GM12872 (cell line): ENCODE data around the gene DNAJC15.
A peak's percentile ranks its signal among the peaks of the same experiment; 100 is the strongest.

ENCODE experiments used
- CTCF ChIP-seq: IDR thresholded peaks from 3 replicates; pipeline ENCODE4 v1.5.1; 2011; ENCODE audit warnings: low read depth, mild to moderate bottlenecking, low read length, moderate library complexity; ENCODE audit not compliant: insufficient read depth

DNAJC15 gene

GRCh38 chr13:43115141-43115540 lies 91.8 kb downstream of the DNAJC15 start:
- no peak for TF ChIP-seq CTCF

- peak; percentile 9; the same call in 1 of the 3 replicates for TF ChIP-seq CTCF
Measured at GRCh38 chr13:43116242-43116641, 92.9 kb downstream of the DNAJC15 start.

- no peak for TF ChIP-seq CTCF
Measured at GRCh38 chr13:43118521-43118920, 95.1 kb downstream of the DNAJC15 start.

- no peak for TF ChIP-seq CTCF
Measured at GRCh38 chr13:43119206-43119605, 95.8 kb downstream of the DNAJC15 start.

- TF ChIP-seq CTCF: no peak
Measured at GRCh38 chr13:43122791-43123190, 99.4 kb downstream of the DNAJC15 start.

- TF ChIP-seq CTCF: no peak
Measured at GRCh38 chr13:43123856-43124255, 100.5 kb downstream of the DNAJC15 start.

GRCh38 chr13:43124490-43124889 lies 101.1 kb downstream of the DNAJC15 start:
- TF ChIP-seq CTCF: no peak

- TF ChIP-seq CTCF: no peak
Measured at GRCh38 chr13:43126420-43126819, 103.0 kb downstream of the DNAJC15 start.
